Stimulated activated naive B cell treated with anti-CD40 and anti-IgM and Interleukin-4, amounts not matched to agents 10 μg/mL and 1 μg/mL and 100 μg/mL, for 72 hours (primary cell): ENCODE results near the gene CCT6B.

ENCODE experiments used
- ATAC-seq, 2 donors: fragments of 150-1000 bp; cut with Tn5 transposase; replicated peaks; 2 replicates each; pipeline ENCODE4 v1.10.0; 2021; ENCODE audit warnings: moderate library complexity in 1 of 2
- DNase-seq: peaks from one replicate; pipeline ENCODE4 v3.0.0; 2021
- H3K27ac Mint-ChIP-seq: one replicate; pipeline ENCODE4 v1.8.0; 2022; ENCODE audit warnings: mild to moderate bottlenecking, mixed read lengths
- H3K27me3 Mint-ChIP-seq, 2 donors: one replicate each; pipeline ENCODE4 v1.8.0; 2022; ENCODE audit warnings: mixed read lengths in 2 of 2
- H3K36me3 Mint-ChIP-seq, 2 donors: one replicate each; pipeline ENCODE4 v1.8.0; 2022; ENCODE audit warnings: mixed read lengths in 2 of 2, mild to moderate bottlenecking in 1 of 2
- H3K4me1 Mint-ChIP-seq, 2 donors: one replicate each; pipeline ENCODE4 v1.8.0; 2022; ENCODE audit warnings: mixed read lengths in 2 of 2, mild to moderate bottlenecking in 1 of 2
- H3K4me3 Mint-ChIP-seq, 2 donors: one replicate each; pipeline ENCODE4 v1.8.0; 2022; ENCODE audit warnings: mild to moderate bottlenecking in 2 of 2, mixed read lengths in 2 of 2, moderate library complexity in 1 of 2
- H3K9me3 Mint-ChIP-seq, 2 donors: one replicate each; pipeline ENCODE4 v1.8.0; 2022; ENCODE audit warnings: mixed read lengths in 2 of 2, mild to moderate bottlenecking in 1 of 2

The CCT6B gene

GRCh38 chr17:34885076-34885475 lies 76.2 kb downstream of the CCT6B start:
- no peak for ATAC-seq
- Mint-ChIP-seq H3K9me3 (peaks cover 2 to 7% of the 10 kb centered on the region in 2 donors), H3K4me1 (peaks cover 9 to 11% of the 10 kb centered on the region in 2 donors), H3K27ac (no peak overlapping the region), H3K27me3 (peaks cover 21 to 49% of the 10 kb centered on the region in 2 donors), H3K4me3 (no peak overlapping the region), H3K36me3 (no peaks in the 10 kb centered on the region)
- DNase-seq, result no peak

DNA sequence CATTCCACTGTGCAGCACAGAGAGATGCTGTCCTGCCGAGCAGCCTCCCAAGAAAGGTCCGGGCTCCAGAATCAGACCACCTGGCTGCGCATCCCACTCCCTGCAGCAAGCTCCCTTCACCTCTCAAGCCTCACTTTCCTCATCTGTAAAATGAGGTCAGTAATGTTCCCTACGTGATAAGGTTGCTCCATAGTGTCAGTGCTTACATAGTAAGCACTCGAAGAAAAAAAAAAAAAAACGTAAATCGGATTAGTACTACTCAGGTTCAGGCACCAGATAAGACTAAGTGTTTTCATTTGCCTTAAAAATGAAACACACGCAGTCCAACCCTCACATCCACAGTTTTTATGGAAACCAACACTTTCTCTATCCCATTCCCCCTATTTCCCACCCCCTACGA lies 76.7 kb downstream of the CCT6B start:
- H3K4me3 Mint-ChIP-seq, result no peak overlapping the region
- H3K27ac Mint-ChIP-seq, result no peak overlapping the region
- DNase-seq (no peak), ATAC-seq (no peak)
- peaks cover 9 to 11% of the 10 kb centered on the region in 2 donors for H3K4me1 Mint-ChIP-seq
- peaks cover 3 to 11% of the 10 kb centered on the region in 2 donors for H3K9me3 Mint-ChIP-seq
- H3K36me3 Mint-ChIP-seq, result peaks cover 0 to 2% of the 10 kb centered on the region in 2 donors
- peaks cover 24 to 47% of the 10 kb centered on the region in 2 donors for H3K27me3 Mint-ChIP-seq

DNA sequence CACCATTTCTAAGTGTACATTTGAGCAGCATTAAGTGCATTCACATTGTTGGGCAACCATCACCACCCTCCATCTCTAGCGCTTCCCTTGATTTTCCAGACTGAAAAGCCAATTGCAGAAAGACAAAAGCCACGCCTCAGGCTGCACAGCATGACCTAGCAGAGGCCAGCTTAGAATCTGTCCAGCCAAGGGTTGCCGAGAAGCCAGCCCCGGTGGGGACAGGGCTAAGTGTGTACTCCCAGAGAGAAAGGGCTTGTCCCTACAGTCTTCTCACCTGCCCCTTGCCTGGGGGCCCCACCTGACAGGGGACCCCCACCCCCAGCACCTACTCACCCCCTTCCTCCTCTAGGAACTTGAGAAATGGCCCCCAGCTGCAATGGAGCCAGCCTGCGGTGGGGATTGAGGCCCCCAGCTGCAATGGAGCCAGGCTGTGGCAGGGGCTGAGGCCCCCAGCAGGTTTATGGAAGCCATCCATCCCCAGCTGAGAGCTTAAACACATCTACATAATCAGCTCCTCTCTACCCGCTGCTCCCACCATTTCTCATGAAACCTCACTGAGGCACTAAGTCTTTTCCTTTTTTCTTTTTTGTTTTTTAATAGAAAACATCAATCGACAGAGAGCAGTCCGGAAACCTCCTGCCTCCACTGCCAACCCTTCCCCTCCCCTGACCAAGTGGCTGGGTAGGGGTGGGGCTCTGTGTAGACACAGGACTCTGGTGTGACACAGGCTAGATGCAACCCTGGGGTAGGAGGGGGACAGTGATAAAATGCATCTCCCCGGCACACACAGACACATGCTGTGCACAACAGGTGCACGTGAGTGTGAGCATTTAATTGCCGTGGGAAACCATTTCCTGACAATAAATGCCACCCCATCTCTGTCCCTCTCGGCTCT lies 77.9 kb downstream of the CCT6B start:
- Mint-ChIP-seq H3K4me3 (no peak overlapping the region), H3K27ac (no peak overlapping the region), H3K9me3 (peaks cover 3 to 12% of the 10 kb centered on the region in 2 donors), H3K4me1 (peaks cover 9 to 11% of the 10 kb centered on the region in 2 donors), H3K36me3 (peaks cover 0 to 2% of the 10 kb centered on the region in 2 donors), H3K27me3 (peaks cover 34 to 42% of the 10 kb centered on the region in 2 donors)
- no peak for ATAC-seq
- DNase-seq, result no peak

DNA sequence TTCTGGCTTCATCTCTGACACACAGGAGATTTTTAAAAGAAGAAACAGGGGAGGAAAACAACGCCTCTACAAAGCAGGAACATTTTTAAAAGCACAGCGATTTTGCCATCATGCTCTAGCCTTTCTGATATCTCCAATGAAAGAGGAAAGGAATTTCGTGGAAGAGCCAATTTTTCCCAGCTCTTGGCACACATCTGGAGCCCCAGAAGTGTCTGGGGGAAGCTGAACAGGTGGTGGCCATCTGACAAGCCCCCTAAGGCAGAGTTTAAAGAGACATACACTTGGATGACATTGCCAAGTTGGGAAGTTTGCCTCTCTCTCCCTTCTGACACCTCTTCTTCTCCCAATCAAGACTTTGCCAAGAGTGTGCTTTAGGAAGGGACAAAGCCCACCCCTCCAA lies 82.1 kb downstream of the CCT6B start:
- no peaks in the 10 kb centered on the region for H3K4me1 Mint-ChIP-seq

More for the DNA sequence above, 82.1 kb downstream of the CCT6B start:
- Mint-ChIP-seq H3K9me3 (peaks cover 3 to 12% of the 10 kb centered on the region in 2 donors), H3K27me3 (peaks cover 38 to 52% of the 10 kb centered on the region in 2 donors), H3K27ac (no peak overlapping the region), H3K36me3 (peaks cover 0 to 2% of the 10 kb centered on the region in 2 donors), H3K4me3 (no peak overlapping the region)
- no peak for DNase-seq
- no peak for ATAC-seq
